Neuronal stem cell (in vitro differentiated cells): ENCODE results near the gene CTNNA1.
"Not testable (repeated sequence)": the region's sequence is repeated elsewhere in the genome, so short reads cannot be mapped to it uniquely, and the experiment has no call there.

Experiments
- DNase-seq: peaks from one replicate; pipeline ENCODE4 v3.0.0-alpha.2; 2013; ENCODE audit warnings: low spot score
- H2AFZ ChIP-seq: one replicate; pipeline ENCODE4 v1.6.1; 2013; ENCODE audit warnings: mild to moderate bottlenecking, low read length, inconsistent platforms
- H2AK5ac ChIP-seq: 2 replicates; pipeline ENCODE4 v1.6.1; 2013; ENCODE audit warnings: low read depth, mild to moderate bottlenecking, inconsistent platforms, low read length, moderate library complexity, mixed read lengths
- H2BK120ac ChIP-seq: 2 replicates; pipeline ENCODE4 v1.6.1; 2013; ENCODE audit warnings: low read depth, mild to moderate bottlenecking, inconsistent platforms, low read length, moderate library complexity, mixed read lengths
- H2BK12ac ChIP-seq: one replicate; pipeline ENCODE4 v1.6.1; 2013; ENCODE audit warnings: low read length, inconsistent platforms
- H2BK15ac ChIP-seq: 2 replicates; pipeline ENCODE4 v1.6.1; 2013; ENCODE audit warnings: mild to moderate bottlenecking, low read length, inconsistent platforms, mixed read lengths
- H2BK5ac ChIP-seq: one replicate; pipeline ENCODE4 v1.6.1; 2013; ENCODE audit warnings: inconsistent platforms, mild to moderate bottlenecking, low read length, moderate library complexity
- H3K14ac ChIP-seq: one replicate; pipeline ENCODE4 v1.6.1; 2013; ENCODE audit warnings: low read length, inconsistent platforms
- H3K18ac ChIP-seq: 2 replicates; pipeline ENCODE4 v1.6.1; 2013; ENCODE audit warnings: low read length, inconsistent platforms
- H3K23ac ChIP-seq: 2 replicates; pipeline ENCODE4 v1.6.1; 2013; ENCODE audit warnings: low read depth, mild to moderate bottlenecking, mixed read lengths, low read length, inconsistent platforms; ENCODE audit not compliant: poor library complexity
- H3K27ac ChIP-seq: replicated peaks from 3 replicates; pipeline ENCODE4 v1.5.1; 2013; ENCODE audit warnings: low read length, inconsistent platforms
- H3K27me3 ChIP-seq, 3 experiments: 2 replicates each; pipeline ENCODE4 v1.6.1; 2013; ENCODE audit warnings: low read length in 3 of 3, mild to moderate bottlenecking in 2 of 3, inconsistent platforms in 1 of 3, low read depth in 1 of 3, mixed read lengths in 1 of 3, moderate library complexity in 1 of 3; ENCODE audit not compliant: control insufficient read depth in 3 of 3, insufficient read depth in 3 of 3
- H3K36me3 ChIP-seq, 2 donors: replicated peaks in 1 of 2; 2 replicates each; pipeline ENCODE4 v1.6.1; 2013; ENCODE audit warnings: low read length in 2 of 2; ENCODE audit not compliant: control insufficient read depth in 2 of 2, insufficient read depth in 2 of 2
- H3K4ac ChIP-seq: 2 replicates; pipeline ENCODE4 v1.6.1; 2013; ENCODE audit warnings: inconsistent platforms, mild to moderate bottlenecking, low read length, moderate library complexity
- H3K4me1 ChIP-seq, 2 donors: 1 replicate in 1 of 2; 2 replicates in 1 of 2; pipeline ENCODE4 v1.6.1; 2013; ENCODE audit warnings: low read length in 2 of 2, low read depth in 1 of 2; ENCODE audit not compliant: control insufficient read depth in 2 of 2, insufficient read depth in 1 of 2
- H3K4me2 ChIP-seq: one replicate; pipeline ENCODE4 v1.6.1; 2013; ENCODE audit warnings: mild to moderate bottlenecking, low read length, inconsistent platforms; ENCODE audit not compliant: insufficient read depth, poor library complexity, severe bottlenecking
- H3K4me3 ChIP-seq, 2 donors: 2 replicates each; pipeline ENCODE4 v1.5.1; 2013; ENCODE audit warnings: low read length in 2 of 2, mild to moderate bottlenecking in 2 of 2, inconsistent platforms in 1 of 2, moderate library complexity in 1 of 2
- H3K79me1 ChIP-seq: one replicate; pipeline ENCODE4 v1.6.1; 2013; ENCODE audit warnings: low read depth, mild to moderate bottlenecking, inconsistent platforms, low read length, moderate library complexity
- H3K9ac ChIP-seq: one replicate; pipeline ENCODE4 v1.6.1; 2013; ENCODE audit warnings: mild to moderate bottlenecking, low read depth, low read length, inconsistent platforms; ENCODE audit not compliant: poor library complexity
- H3K9me3 ChIP-seq, 2 donors: replicated peaks in 1 of 2; 2 replicates each; pipeline versions ENCODE3 to v1.6.1; 2013; ENCODE audit warnings: low read length in 2 of 2, mild to moderate bottlenecking in 2 of 2, inconsistent platforms in 1 of 2, low read depth in 1 of 2, mixed read lengths in 1 of 2, moderate library complexity in 1 of 2; ENCODE audit not compliant: control insufficient read depth in 2 of 2, insufficient read depth in 1 of 2
- H4K8ac ChIP-seq: one replicate; pipeline ENCODE4 v1.6.1; 2013; ENCODE audit warnings: low read depth, mild to moderate bottlenecking, inconsistent platforms, low read length, moderate library complexity
- H4K91ac ChIP-seq: one replicate; pipeline ENCODE4 v1.6.1; 2013; ENCODE audit warnings: low read length, low read depth, mild to moderate bottlenecking, inconsistent platforms; ENCODE audit not compliant: poor library complexity
- WGBS, 2 donors: extraction: QIAGEN DNeasy Blood & Tissue Kit; methylation state at CpG; one replicate each; pipeline ENCODE4 v1.1.7; 2013; ENCODE audit warnings: missing lambda C conversion rate in 2 of 2, mixed read lengths in 1 of 2; ENCODE audit not compliant: insufficient read length in 2 of 2, insufficient replicate concordance in 1 of 2; ENCODE audit errors: extremely low coverage in 2 of 2; 5-methylcytosine and 5-hydroxymethylcytosine counted together

The CTNNA1 gene

DNA sequence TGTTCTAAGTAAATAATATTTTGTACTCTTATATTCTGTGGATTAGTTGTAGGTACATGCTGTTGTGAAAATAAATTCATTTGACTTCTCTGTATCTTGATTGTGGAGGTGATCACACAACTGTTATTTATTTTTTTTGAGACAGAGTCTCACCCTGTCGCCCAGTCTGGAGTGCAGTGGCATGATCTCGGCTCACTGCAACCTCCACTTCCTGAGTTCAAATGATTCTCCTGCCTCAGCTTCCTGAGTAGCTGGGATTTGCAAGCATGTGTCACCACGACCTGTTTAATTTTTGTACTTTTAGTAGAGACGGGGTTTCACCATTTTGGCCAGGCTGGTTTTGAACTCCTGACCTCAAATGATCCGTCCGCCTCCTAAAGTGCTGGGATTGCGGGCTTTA is 7.9 kb downstream of the CTNNA1 start:
- H2AFZ ChIP-seq, H2AK5ac ChIP-seq, H3K27me3 ChIP-seq, H2BK120ac ChIP-seq, H3K14ac ChIP-seq, H3K79me1 ChIP-seq, H3K9ac ChIP-seq, H3K9me3 ChIP-seq, H2BK12ac ChIP-seq, H3K4ac ChIP-seq, H3K4me2 ChIP-seq, H3K4me3 ChIP-seq, H4K8ac ChIP-seq, H3K27ac ChIP-seq, H4K91ac ChIP-seq, H3K4me1 ChIP-seq, H2BK15ac ChIP-seq, H2BK5ac ChIP-seq, H3K18ac ChIP-seq, H3K23ac ChIP-seq, DNase-seq: not testable (repeated sequence)
- WGBS, 2 donors, result no CpG with 5 or more reads among the region's 7 CpGs
- H3K36me3 ChIP-seq, result peaks cover 8 to 69% of the 10 kb centered on the region in 2 donors

DNA sequence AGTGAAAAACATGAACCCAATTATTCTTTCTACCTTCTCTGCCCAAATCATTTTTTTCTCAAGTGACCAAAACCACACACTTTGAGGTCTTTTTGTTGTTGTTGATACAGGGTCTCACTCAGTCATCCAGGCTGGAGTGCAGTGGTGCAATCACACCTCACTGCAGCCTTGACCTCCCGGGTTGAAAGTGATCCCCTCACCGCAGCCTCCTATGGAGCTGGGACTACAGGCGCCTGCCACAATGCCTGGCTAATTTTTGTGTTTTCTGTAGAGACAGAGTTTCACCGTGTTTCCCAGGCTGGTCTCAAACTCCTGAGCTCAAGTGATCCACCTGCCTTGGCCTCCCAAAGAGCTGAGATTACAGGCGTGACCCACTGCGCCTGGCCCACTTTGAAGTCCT is 8.4 kb downstream of the CTNNA1 start:
- peaks cover 8 to 63% of the 10 kb centered on the region in 2 donors for H3K36me3 ChIP-seq
- H2BK12ac ChIP-seq, H3K4me3 ChIP-seq, H3K9me3 ChIP-seq, H2AK5ac ChIP-seq, H3K23ac ChIP-seq, H3K27ac ChIP-seq, H3K79me1 ChIP-seq, H3K4ac ChIP-seq, H2BK15ac ChIP-seq, H2AFZ ChIP-seq, H2BK5ac ChIP-seq, H4K91ac ChIP-seq, H3K4me2 ChIP-seq, H3K14ac ChIP-seq, H3K27me3 ChIP-seq, DNase-seq, H3K9ac ChIP-seq, H3K18ac ChIP-seq, H4K8ac ChIP-seq, H2BK120ac ChIP-seq, H3K4me1 ChIP-seq: not testable (repeated sequence)
- no CpG with 5 or more reads among the region's 6 CpGs for WGBS, 2 donors

DNA sequence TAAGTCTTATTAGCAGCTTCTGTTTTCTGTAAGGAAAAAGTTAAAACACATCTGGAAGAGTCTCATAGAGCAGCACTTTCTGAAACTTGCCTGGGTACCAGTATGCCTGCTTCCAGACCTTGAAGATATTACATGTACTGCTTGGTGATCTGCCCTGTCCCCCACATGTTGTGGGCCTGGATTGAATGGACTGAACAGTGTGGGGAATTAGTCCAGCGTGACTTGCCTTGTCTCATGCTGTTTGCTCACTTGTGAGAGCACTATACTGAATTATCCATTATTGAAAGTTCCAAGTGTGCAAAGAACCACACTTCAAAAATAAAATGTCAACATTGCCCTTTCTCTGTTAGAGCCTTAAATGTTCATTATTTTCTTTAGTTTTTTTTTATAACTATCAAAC is 8.9 kb downstream of the CTNNA1 start:
- H2BK12ac ChIP-seq, result no peak overlapping the region
- H3K4me3 ChIP-seq, result no peak overlapping the region
- no peak overlapping the region for H2BK15ac ChIP-seq
- no peak overlapping the region for H3K27ac ChIP-seq
- H3K18ac ChIP-seq, result no peak overlapping the region
- no peak overlapping the region for H2BK120ac ChIP-seq
- H3K9me3 ChIP-seq, result peaks cover 0 to 4% of the 10 kb centered on the region in 2 donors
- no peaks in the 10 kb centered on the region for H3K27me3 ChIP-seq
- no peak overlapping the region for H3K9ac ChIP-seq
- no peak overlapping the region for H2AFZ ChIP-seq
- no peaks in the 10 kb centered on the region for H3K4me1 ChIP-seq
- no peak for DNase-seq
- H3K4ac ChIP-seq, result no peak overlapping the region
- H2AK5ac ChIP-seq, result no peak overlapping the region
- peaks cover 8 to 59% of the 10 kb centered on the region in 2 donors for H3K36me3 ChIP-seq
- WGBS, 2 donors, result no CpG with 5 or more reads among the region's 1 CpG
- no peak overlapping the region for H3K14ac ChIP-seq
- no peak overlapping the region for H2BK5ac ChIP-seq
- no peak overlapping the region for H3K23ac ChIP-seq
- H3K79me1 ChIP-seq, result peaks cover 2% of the 10 kb centered on the region
- H4K8ac ChIP-seq, result no peak overlapping the region
- H3K4me2 ChIP-seq, result no peak overlapping the region
- no peak overlapping the region for H4K91ac ChIP-seq

DNA sequence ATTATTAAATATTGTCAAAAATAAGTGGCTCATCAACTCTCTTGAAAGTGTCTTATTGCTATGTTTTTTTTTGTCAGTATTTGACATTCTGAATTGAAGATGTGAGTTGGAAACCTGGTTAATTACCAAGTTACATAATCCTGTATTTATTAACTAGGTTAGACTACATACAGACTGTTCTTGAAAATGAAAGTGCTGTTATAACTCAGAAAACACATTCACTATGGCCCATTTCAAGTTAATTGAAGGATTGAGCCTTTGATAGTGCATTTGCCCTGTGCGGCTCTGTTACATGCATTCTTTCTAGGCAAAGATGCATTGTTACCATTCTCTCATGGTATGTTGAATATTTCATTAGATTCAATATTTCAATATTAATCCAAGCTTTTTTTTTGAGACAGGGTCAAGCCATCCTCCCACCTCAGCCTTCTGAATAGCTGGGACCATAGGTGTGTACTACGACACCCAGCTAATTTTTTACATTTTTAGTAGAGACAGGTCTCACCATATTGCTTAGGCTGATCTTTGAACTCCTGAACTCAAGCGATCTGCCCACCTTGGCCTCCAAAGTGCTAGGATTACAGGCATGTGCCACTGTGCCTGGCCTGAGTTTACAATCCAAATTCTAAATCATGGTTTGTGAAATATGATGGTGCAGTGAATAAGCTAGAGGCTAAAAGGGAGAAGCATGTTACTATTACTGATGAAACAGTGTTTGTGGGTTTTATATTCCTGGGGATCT is 10.0 kb downstream of the CTNNA1 start:
- H2BK15ac ChIP-seq, result no peak overlapping the region
- no peak overlapping the region for H2BK120ac ChIP-seq
- H3K4me2 ChIP-seq, result no peak overlapping the region
- H4K8ac ChIP-seq, result no peak overlapping the region
- H2BK12ac ChIP-seq, result no peak overlapping the region
- H3K14ac ChIP-seq, result no peak overlapping the region
- WGBS, 2 donors, result no CpG with 5 or more reads among the region's 3 CpGs
- peaks cover 4 to 51% of the 10 kb centered on the region in 2 donors for H3K36me3 ChIP-seq
- H3K23ac ChIP-seq, result no peak overlapping the region
- H3K9ac ChIP-seq, result no peak overlapping the region
- no peaks in the 10 kb centered on the region for H3K4me1 ChIP-seq
- no peak for DNase-seq
- no peak overlapping the region for H4K91ac ChIP-seq
- H2AK5ac ChIP-seq, result no peak overlapping the region
- H2BK5ac ChIP-seq, result no peak overlapping the region
- no peak overlapping the region for H3K4ac ChIP-seq
- no peak overlapping the region for H3K18ac ChIP-seq
- no peaks in the 10 kb centered on the region for H3K27me3 ChIP-seq
- H3K27ac ChIP-seq, result no peak overlapping the region
- H3K79me1 ChIP-seq, result peaks cover 2% of the 10 kb centered on the region
- no peak overlapping the region for H2AFZ ChIP-seq
- no peak overlapping the region for H3K4me3 ChIP-seq
- no peaks in the 10 kb centered on the region for H3K9me3 ChIP-seq
